DND-41 (cell line): ENCODE results near the gene PBX3.

Source experiments
- ATAC-seq: fragments of 200-7000 bp; cut with Tn5 transposase; 3 replicates; pipeline ENCODE4 v1.9.1; 2021; ENCODE audit warnings: low read depth; ENCODE audit not compliant: insufficient read depth
- DNase-seq: peaks from one replicate; pipeline ENCODE4 v3.0.0-alpha.2; 2020
- H2AFZ ChIP-seq: 2 replicates; pipeline ENCODE4 v1.6.0; 2012; ENCODE audit warnings: low read depth, low read length
- H3K27ac ChIP-seq: 2 replicates; pipeline ENCODE4 v1.5.1; 2012; ENCODE audit warnings: low read length, inconsistent platforms
- H3K27me3 ChIP-seq: fragments of 200-600 bp; sonication (generic); 2 replicates; pipeline ENCODE4 v1.6.0; 2012; ENCODE audit warnings: low read length, mild to moderate bottlenecking, inconsistent platforms; ENCODE audit not compliant: insufficient read depth, poor library complexity
- H3K36me3 ChIP-seq: 2 replicates; pipeline ENCODE4 v1.5.1; 2012; ENCODE audit warnings: low read length, inconsistent platforms; ENCODE audit not compliant: insufficient read depth
- H3K4me1 ChIP-seq: 2 replicates; pipeline ENCODE4 v1.5.1; 2012; ENCODE audit warnings: mild to moderate bottlenecking, low read length; ENCODE audit not compliant: insufficient read depth
- H3K4me2 ChIP-seq: 2 replicates; pipeline ENCODE4 v1.6.0; 2012; ENCODE audit warnings: mild to moderate bottlenecking, moderate library complexity, low read length, inconsistent platforms; ENCODE audit not compliant: insufficient read depth
- H3K4me3 ChIP-seq, 2 experiments: fragments of 200-600 bp in 1 of 2; shearing (Covaris generic) in 1 of 2; 2 replicates each; pipeline ENCODE4 v1.5.1; 2012 to 2016; ENCODE audit warnings: inconsistent platforms in 2 of 2, low read length in 2 of 2, mild to moderate bottlenecking in 2 of 2, low read depth in 1 of 2, moderate library complexity in 1 of 2
- H3K79me2 ChIP-seq: 2 replicates; pipeline ENCODE4 v1.6.0; 2012; ENCODE audit warnings: low read length, inconsistent platforms; ENCODE audit not compliant: insufficient read depth
- H3K9ac ChIP-seq: 2 replicates; pipeline ENCODE4 v1.6.0; 2012; ENCODE audit warnings: low read depth, mild to moderate bottlenecking, inconsistent platforms, low read length, moderate library complexity
- H3K9me3 ChIP-seq: 2 replicates; pipeline ENCODE4 v1.5.1; 2012; ENCODE audit warnings: low read length, moderate library complexity, mild to moderate bottlenecking, inconsistent platforms; ENCODE audit not compliant: insufficient read depth, severe bottlenecking
- H4K20me1 ChIP-seq: 2 replicates; pipeline ENCODE4 v1.6.0; 2012; ENCODE audit warnings: low read length; ENCODE audit not compliant: insufficient read depth
- CTCF ChIP-seq: IDR thresholded peaks from 2 replicates; pipeline ENCODE4 v1.5.1; 2012; ENCODE audit warnings: borderline replicate concordance, low read length, moderate library complexity, mild to moderate bottlenecking; ENCODE audit not compliant: poor library complexity, severe bottlenecking; ENCODE audit errors: extremely low read depth
- EZH2 ChIP-seq: IDR thresholded peaks from 3 replicates; pipeline ENCODE4 v1.6.1; 2012; ENCODE audit warnings: borderline replicate concordance, low read depth, mild to moderate bottlenecking, moderate library complexity, low read length, inconsistent platforms; ENCODE audit not compliant: severe bottlenecking

PBX3 gene

GRCh38 chr9:125932746-125933455 lies 185.7 kb downstream of the PBX3 start:
- ATAC-seq, result no peak
- no peak overlapping the region for H3K9ac ChIP-seq
- no peak overlapping the region for H3K4me3 ChIP-seq

GRCh38 chr9:125942125-125942524 lies 195.0 kb downstream of the PBX3 start:
- Histone ChIP-seq H3K27me3 (no peaks in the 10 kb centered on the region), H3K27ac (no peak overlapping the region), H4K20me1 (no peaks in the 10 kb centered on the region), H3K36me3 (peaks cover 16% of the 10 kb centered on the region; the same call in 1 of the 2 replicates), H3K4me2 (no peak overlapping the region), H3K4me1 (no peaks in the 10 kb centered on the region), H3K4me3 (no peak overlapping the region), H3K9ac (no peak overlapping the region), H3K79me2 (no peaks in the 10 kb centered on the region), H3K9me3 (peaks cover 7% of the 10 kb centered on the region), H2AFZ (no peak overlapping the region)
- no peak for DNase-seq
- no peak for ATAC-seq
- no peak for TF ChIP-seq CTCF

More at GRCh38 chr9:125932746-125933455, 185.7 kb downstream of the PBX3 start:
- no peaks in the 10 kb centered on the region for H4K20me1 ChIP-seq
- peaks cover 25% of the 10 kb centered on the region; the same call in 1 of the 2 replicates for H3K36me3 ChIP-seq
- no peaks in the 10 kb centered on the region for H3K27me3 ChIP-seq
- no peak overlapping the region for H3K4me2 ChIP-seq
- H3K27ac ChIP-seq, result no peak overlapping the region
- H3K9me3 ChIP-seq, result no peaks in the 10 kb centered on the region
- no peaks in the 10 kb centered on the region for H3K4me1 ChIP-seq
- H2AFZ ChIP-seq, result no peak overlapping the region
- TF ChIP-seq EZH2, result no peak
- no peak for TF ChIP-seq CTCF
- no peak for DNase-seq
- H3K79me2 ChIP-seq, result no peaks in the 10 kb centered on the region

GRCh38 chr9:125943831-125944230 lies 196.7 kb downstream of the PBX3 start:
- Histone ChIP-seq H3K4me3 (no peak overlapping the region), H3K27me3 (no peaks in the 10 kb centered on the region), H3K27ac (no peak overlapping the region), H3K9me3 (peaks cover 7% of the 10 kb centered on the region), H3K4me2 (no peak overlapping the region), H3K9ac (no peak overlapping the region), H3K36me3 (peaks cover 16% of the 10 kb centered on the region; the same call in 1 of the 2 replicates), H3K79me2 (no peaks in the 10 kb centered on the region), H2AFZ (no peak overlapping the region), H3K4me1 (no peaks in the 10 kb centered on the region), H4K20me1 (no peaks in the 10 kb centered on the region)
- DNase-seq (no peak), ATAC-seq (no peak)
- TF ChIP-seq CTCF, result no peak
- TF ChIP-seq EZH2, result no peak
